A549 (cell line): Measurements from ENCODE around the gene SMAD6. TPM values are rescaled to one million over a fixed set of nuclear protein-coding genes. Genes with fewer than 3 reads are reported as not detected.
A peak's percentile ranks its signal among the peaks of the same experiment; 100 is the strongest.

Experiments
- ATAC-seq, 2 experiments: fragments of 200-7000 bp in 1 of 2; fragments of >200 bp in 1 of 2; cut with Nextera tagmentation in 1 of 2; cut with Tn5 transposase in 1 of 2; 3 replicates each; pipeline versions ENCODE4 v1.8.0 to v1.9.1; 2018 to 2020; ENCODE audit warnings: mild to moderate bottlenecking in 1 of 2, moderate library complexity in 1 of 2
- CTCF ChIA-PET: fragments of 300-600 bp; sonication (Branson Sonifier 250); formaldehyde crosslinking; extraction: SDS; loops from one replicate; lab custom pipeline; 2021; ENCODE audit warnings: antibody characterized with exemption, inconsistent platforms; lab: Yijun Ruan, JAX
- POLR2A ChIA-PET: fragments of 350-600 bp; formaldehyde crosslinking; extraction: SDS; loops from one replicate; lab custom pipeline; 2021; ENCODE audit warnings: antibody characterized with exemption, inconsistent platforms; lab: Yijun Ruan, JAX
- DNase-seq, 2 experiments: peaks; one replicate each; pipeline versions ENCODE4 v3.0.0 to v3.0.0-alpha.2; 2011 to 2016; ENCODE audit warnings: low read depth in 1 of 2, low spot score in 1 of 2
- FAIRE-seq: peaks from 2 replicates; lab custom pipeline; 2011; peaks lifted over from hg19 to GRCh38; lab: Jason Lieb, UNC
- H3K27ac ChIP-seq, 2 experiments: fragments of >200 bp; sonication (Bioruptor Twin); formaldehyde crosslinking; 3 replicates each; pipeline ENCODE4 v1.5.1; 2016 to 2017
- H3K4me1 ChIP-seq: fragments of >200 bp; sonication (Bioruptor Twin); formaldehyde crosslinking; 3 replicates; pipeline ENCODE4 v1.6.1; 2016
- H3K4me2 ChIP-seq: fragments of >200 bp; sonication (Bioruptor Twin); formaldehyde crosslinking; 3 replicates; pipeline ENCODE4 v1.6.1; 2016
- H3K4me3 ChIP-seq: fragments of >200 bp; sonication (Bioruptor Twin); formaldehyde crosslinking; 3 replicates; pipeline ENCODE4 v1.5.1; 2016
- H3K9me3 ChIP-seq: fragments of >200 bp; sonication (Bioruptor Twin); formaldehyde crosslinking; 3 replicates; pipeline ENCODE4 v1.6.1; 2016
- BCL3 ChIP-seq: fragments of >200 bp; sonication (Bioruptor Twin); formaldehyde crosslinking; IDR thresholded peaks from 3 replicates; pipeline ENCODE4 v1.6.1; 2016
- CHD2 ChIP-seq: fragments of 150-350 bp; IDR thresholded peaks from 2 replicates; pipeline ENCODE4 v1.6.1; 2014; ENCODE audit warnings: low read length; ENCODE audit not compliant: partially characterized antibody
- E2F6 ChIP-seq: IDR thresholded peaks from 2 replicates; pipeline ENCODE4 v1.6.1; 2012; ENCODE audit warnings: low read depth, borderline replicate concordance
- ELK1 ChIP-seq: fragments of 150-350 bp; IDR thresholded peaks from 2 replicates; pipeline ENCODE4 v1.6.1; 2014; ENCODE audit warnings: low read depth, mild to moderate bottlenecking, low read length
- ESRRA ChIP-seq: fragments of 150-350 bp; IDR thresholded peaks from 2 replicates; pipeline ENCODE4 v1.6.1; 2014; ENCODE audit warnings: mild to moderate bottlenecking, low read length, borderline replicate concordance
- HEYL ChIP-seq: fragments of 250-450 bp; sonication (Bioruptor Pico); IDR thresholded peaks from 2 replicates; pipeline ENCODE4 v1.8.0; 2021; ENCODE audit warnings: mild to moderate bottlenecking, moderate library complexity
- HMGXB4 ChIP-seq: fragments of 250-450 bp; sonication (Bioruptor Pico); IDR thresholded peaks from 2 replicates; pipeline ENCODE4 v1.5.0; 2021; ENCODE audit warnings: mild to moderate bottlenecking, moderate library complexity, borderline replicate concordance
- HOXA7 ChIP-seq: fragments of 250-450 bp; sonication (Bioruptor Pico); IDR thresholded peaks from 2 replicates; pipeline ENCODE4 v1.5.0; 2020; ENCODE audit warnings: mild to moderate bottlenecking, moderate library complexity
- HOXB13 ChIP-seq: fragments of 250-450 bp; sonication (Bioruptor Pico); IDR thresholded peaks from 2 replicates; pipeline ENCODE4 v1.5.0; 2020; ENCODE audit warnings: low read depth, mild to moderate bottlenecking, moderate library complexity
- JUN ChIP-seq, 2 experiments: fragments of >200 bp; sonication (Bioruptor Twin); formaldehyde crosslinking; IDR thresholded peaks; 2 replicates in 1 of 2; 3 replicates in 1 of 2; pipeline ENCODE4 v1.6.1; 2016 to 2017
- KDM1A ChIP-seq: fragments of 200-600 bp; sonication (generic); IDR thresholded peaks from 2 replicates; pipeline ENCODE4 v1.6.1; 2016; ENCODE audit warnings: low read depth, mild to moderate bottlenecking
- KDM5A ChIP-seq: fragments of 200-600 bp; sonication (generic); IDR thresholded peaks from 2 replicates; pipeline ENCODE4 v1.6.1; 2016; ENCODE audit warnings: antibody characterized with exemption, mild to moderate bottlenecking
- MYC ChIP-seq: IDR thresholded peaks from 2 replicates; pipeline ENCODE4 v1.6.1; 2012; ENCODE audit warnings: mild to moderate bottlenecking, inconsistent platforms, low read length, improper control_type of control experiment, borderline replicate concordance
- PBX3 ChIP-seq: IDR thresholded peaks from 2 replicates; pipeline ENCODE4 v1.6.1; 2012
- PHF8 ChIP-seq: fragments of 200-600 bp; sonication (generic); IDR thresholded peaks from 2 replicates; pipeline ENCODE4 v1.6.1; 2016; ENCODE audit warnings: low read depth, mild to moderate bottlenecking, antibody characterized with exemption, moderate library complexity, borderline replicate concordance
- REST ChIP-seq: fragments of 200-600 bp; sonication (generic); IDR thresholded peaks from 2 replicates; pipeline ENCODE4 v1.6.1; 2016; ENCODE audit warnings: antibody characterized with exemption, mild to moderate bottlenecking, moderate library complexity
- TP53 ChIP-seq: fragments of 250-450 bp; sonication (Bioruptor Pico); IDR thresholded peaks from 2 replicates; pipeline ENCODE4 v1.5.0; 2021; ENCODE audit warnings: mild to moderate bottlenecking, moderate library complexity
- ZNF302 ChIP-seq: fragments of 250-450 bp; sonication (Bioruptor Pico); IDR thresholded peaks from 2 replicates; pipeline ENCODE4 v1.9.0; 2021; ENCODE audit warnings: inconsistent platforms, mild to moderate bottlenecking, moderate library complexity
- WGBS: methylation state at CpG from one replicate; pipeline ENCODE4 v1.1.6; 2017; ENCODE audit errors: missing lambda C conversion rate; 5-methylcytosine and 5-hydroxymethylcytosine counted together
- polyA plus RNA-seq, 4 experiments: library from polyadenylated mRNA; depleted of rRNA in 3 of 4; stranded (reverse); fragments of >200 nt; fragmentation: RNase III in 1 of 4; extraction: RNeasy Plus Mini Kit Qiagen cat#74134 plus additional on column Dnase treatment in 1 of 4; gene quantifications; 2 replicates in 3 of 4; 3 replicates in 1 of 4; pipeline ENCODE4 v1.2.3, GENCODE V29; 2011 to 2017

SMAD6 gene
- polyA plus RNA-seq, 2 of the 4 experiments (the other 2 are of a cell fraction) = 9.6 to 46.6 TPM

- DNase-seq = no peak
- TF ChIP-seq KDM5A = no peak
- no peak for TF ChIP-seq HMGXB4
- TF ChIP-seq PHF8 = no peak
- no peak for TF ChIP-seq HOXB13 (CRISPR knock-in tag)
- TF ChIP-seq HOXA7 (CRISPR knock-in tag) = no peak
- TF ChIP-seq E2F6 = no peak
- no peak for TF ChIP-seq KDM1A
- no peak for TF ChIP-seq MYC
- TF ChIP-seq HEYL (CRISPR knock-in tag) = no peak
- no peak for TF ChIP-seq ESRRA
- TF ChIP-seq CHD2 = no peak
- TF ChIP-seq REST = no peak
- TF ChIP-seq BCL3 = no peak
- TF ChIP-seq PBX3 = no peak
- TF ChIP-seq TP53 (CRISPR knock-in tag) = no peak
- TF ChIP-seq JUN (IDR thresholded peaks at IDR 0.05) = no peak
- TF ChIP-seq ZNF302 (CRISPR knock-in tag) = no peak
- TF ChIP-seq ELK1 = no peak
- 88% methylated on average over 7 of the region's 7 CpGs for WGBS
- POLR2A ChIA-PET = no interaction called here
- Histone ChIP-seq H3K27ac (peak overlapping the region in 1 of 2 experiments; percentile 41; a peak in 2 of 6 replicates), H3K9me3 (peaks cover 19% of the 10 kb centered on the region), H3K4me1 (peaks cover 76% of the 10 kb centered on the region), H3K4me2 (no peak overlapping the region), H3K4me3 (no peak overlapping the region)
- CTCF ChIA-PET = interaction anchor here (0.7 to 42.9 kb wide), 6 partner anchors 13 to 798 kb away, joined by 3 to 779 read pairs (median 15); partner anchors contain the start of gene SMAD6
- no peak for ATAC-seq
- no peak for FAIRE-seq
Measured at GRCh38 chr15:66755298-66756068, 53.4 kb downstream of the SMAD6 start.
